WTC11 (cell line): ENCODE results near the gene CLDN9. TPM values are rescaled to one million over a fixed set of nuclear protein-coding genes. Genes with fewer than 3 reads are reported as not detected.
A peak's percentile ranks its signal among the peaks of the same experiment; 100 is the strongest.

Experiments
- ATAC-seq: fragments of 200-7000 bp; cut with Tn5 transposase; 2 replicates; pipeline ENCODE4 v1.10.0; 2021; ENCODE audit warnings: mild to moderate bottlenecking, moderate library complexity
- CTCF ChIA-PET: fragments of 300-600 bp; sonication (Branson Sonifier 250); formaldehyde crosslinking; loops from one replicate; lab custom pipeline; 2021; ENCODE audit warnings: antibody characterized with exemption; lab: Charles Lee
- POLR2A ChIA-PET: fragments of 350-600 bp; sonication (Branson Sonifier 250); formaldehyde crosslinking; loops from one replicate; lab custom pipeline; 2021; ENCODE audit warnings: antibody characterized with exemption; lab: Charles Lee
- DNase-seq: peaks from one replicate; pipeline ENCODE4 v3.0.0; 2021; ENCODE audit warnings: low spot score
- H3K27ac Mint-ChIP-seq: 2 replicates; pipeline ENCODE4 v1.8.0; 2021; ENCODE audit warnings: mixed read lengths
- H3K27me3 Mint-ChIP-seq: 2 replicates; pipeline ENCODE4 v1.8.0; 2021; ENCODE audit warnings: low read depth, mild to moderate bottlenecking, moderate library complexity, mixed read lengths
- H3K36me3 Mint-ChIP-seq: 2 replicates; pipeline ENCODE4 v1.8.0; 2021; ENCODE audit warnings: mixed read lengths
- H3K4me1 Mint-ChIP-seq: 2 replicates; pipeline ENCODE4 v1.8.0; 2022; ENCODE audit warnings: mixed read lengths
- H3K4me3 Mint-ChIP-seq: 2 replicates; pipeline ENCODE4 v1.8.0; 2021; ENCODE audit warnings: mild to moderate bottlenecking, moderate library complexity, mixed read lengths
- H3K9me3 Mint-ChIP-seq: 2 replicates; pipeline ENCODE4 v1.8.0; 2021; ENCODE audit warnings: mixed read lengths
- ATF6 ChIP-seq: sonication (generic); formaldehyde crosslinking; IDR thresholded peaks from 2 replicates; pipeline ENCODE4 v1.8.1; 2023; ENCODE audit warnings: mild to moderate bottlenecking, missing genetic modification reagents
- CBFB ChIP-seq: sonication (generic); formaldehyde crosslinking; IDR thresholded peaks from 2 replicates; pipeline ENCODE4 v1.8.1; 2022; ENCODE audit warnings: mild to moderate bottlenecking, low read depth, missing genetic modification reagents
- E2F5 ChIP-seq: sonication (generic); formaldehyde crosslinking; IDR thresholded peaks from 2 replicates; pipeline ENCODE4 v1.8.1; 2022; ENCODE audit warnings: mild to moderate bottlenecking, moderate library complexity, missing genetic modification reagents
- JAZF1 ChIP-seq: fragments of 250-450 bp; sonication (Bioruptor Pico); IDR thresholded peaks from 2 replicates; pipeline ENCODE4 v1.9.0; 2021; ENCODE audit warnings: moderate library complexity, mild to moderate bottlenecking, inconsistent platforms
- KAT7 ChIP-seq: sonication (generic); formaldehyde crosslinking; IDR thresholded peaks from 2 replicates; pipeline ENCODE4 v1.8.1; 2023; ENCODE audit warnings: missing genetic modification reagents, mild to moderate bottlenecking, borderline replicate concordance
- SOX15 ChIP-seq: fragments of 250-450 bp; sonication (Bioruptor Pico); IDR thresholded peaks from 2 replicates; pipeline ENCODE4 v1.9.0; 2021; ENCODE audit warnings: mild to moderate bottlenecking
- TEAD1 ChIP-seq: sonication (generic); formaldehyde crosslinking; IDR thresholded peaks from 2 replicates; pipeline ENCODE4 v1.8.0; 2022; ENCODE audit warnings: mild to moderate bottlenecking, missing genetic modification reagents
- ZNF219 ChIP-seq: sonication (generic); formaldehyde crosslinking; IDR thresholded peaks from 2 replicates; pipeline ENCODE4 v1.8.0; 2023; ENCODE audit warnings: missing genetic modification reagents, mild to moderate bottlenecking, borderline replicate concordance
- ZNF425 ChIP-seq: fragments of 250-450 bp; sonication (Bioruptor Pico); conservative IDR thresholded peaks from 2 replicates; pipeline ENCODE4 v1.9.0; 2021; ENCODE audit warnings: mild to moderate bottlenecking
- ZNF532 ChIP-seq: fragments of 250-450 bp; sonication (Bioruptor Pico); IDR thresholded peaks from 2 replicates; pipeline ENCODE4 v1.9.0; 2021; ENCODE audit warnings: mild to moderate bottlenecking, borderline replicate concordance
- total RNA-seq: library from RNA; stranded (reverse); gene quantifications from 3 replicates; pipeline ENCODE4 v1.2.3, GENCODE V29; 2021
- TF ChIP-seq, protein P1 (sequence below): sonication (generic); formaldehyde crosslinking; IDR thresholded peaks from 2 replicates; pipeline ENCODE4 v1.8.0; 2022; ENCODE audit warnings: missing genetic modification reagents
- TF ChIP-seq, protein P2 (sequence below): sonication (generic); formaldehyde crosslinking; IDR thresholded peaks from 2 replicates; pipeline ENCODE4 v1.8.1; 2022; ENCODE audit warnings: mild to moderate bottlenecking, missing genetic modification reagents, moderate library complexity, borderline replicate concordance
- TF ChIP-seq, protein P3 (sequence below): sonication (generic); formaldehyde crosslinking; IDR thresholded peaks from 2 replicates; pipeline ENCODE4 v1.8.0; 2023; ENCODE audit warnings: missing genetic modification reagents, mild to moderate bottlenecking, borderline replicate concordance

CLDN9 gene
- total RNA-seq, 1 experiment from 2014 or later: 0.92 TPM

DNA sequence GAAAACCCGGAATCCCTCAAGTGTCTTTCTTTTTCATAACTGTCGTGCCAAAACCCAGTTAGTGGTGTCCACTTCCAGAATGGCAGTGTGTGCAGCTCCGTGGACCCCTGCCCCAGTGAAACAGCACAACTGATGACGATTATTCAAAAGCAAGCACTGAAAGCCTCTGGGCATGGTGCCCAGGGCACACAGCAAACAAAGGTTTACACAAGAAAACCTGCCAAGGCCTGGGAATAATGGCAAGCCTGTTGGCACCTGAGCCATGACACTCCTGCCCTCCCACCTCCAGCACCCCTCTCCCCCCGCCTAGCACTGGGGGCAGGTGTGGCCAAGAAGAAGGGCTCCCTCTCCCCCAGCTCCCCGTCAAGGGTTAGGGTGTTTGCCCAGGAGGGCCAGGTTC lies 35.3 kb upstream of the CLDN9 start:
- no peaks in the 10 kb centered on the region for H3K27me3 Mint-ChIP-seq
- H3K4me3 Mint-ChIP-seq: no peak overlapping the region
- H3K36me3 Mint-ChIP-seq: peaks cover 4% of the 10 kb centered on the region; the same call in 1 of the 2 replicates
- ChIA-PET CTCF (interaction anchor here (0.9 to 1.9 kb wide), 3 partner anchors 50 to 82 kb away, joined by 4 to 6 read pairs (median 5); no protein-coding TSS in a partner anchor), POLR2A (no interaction called here)
- TF ChIP-seq, protein P1, sequence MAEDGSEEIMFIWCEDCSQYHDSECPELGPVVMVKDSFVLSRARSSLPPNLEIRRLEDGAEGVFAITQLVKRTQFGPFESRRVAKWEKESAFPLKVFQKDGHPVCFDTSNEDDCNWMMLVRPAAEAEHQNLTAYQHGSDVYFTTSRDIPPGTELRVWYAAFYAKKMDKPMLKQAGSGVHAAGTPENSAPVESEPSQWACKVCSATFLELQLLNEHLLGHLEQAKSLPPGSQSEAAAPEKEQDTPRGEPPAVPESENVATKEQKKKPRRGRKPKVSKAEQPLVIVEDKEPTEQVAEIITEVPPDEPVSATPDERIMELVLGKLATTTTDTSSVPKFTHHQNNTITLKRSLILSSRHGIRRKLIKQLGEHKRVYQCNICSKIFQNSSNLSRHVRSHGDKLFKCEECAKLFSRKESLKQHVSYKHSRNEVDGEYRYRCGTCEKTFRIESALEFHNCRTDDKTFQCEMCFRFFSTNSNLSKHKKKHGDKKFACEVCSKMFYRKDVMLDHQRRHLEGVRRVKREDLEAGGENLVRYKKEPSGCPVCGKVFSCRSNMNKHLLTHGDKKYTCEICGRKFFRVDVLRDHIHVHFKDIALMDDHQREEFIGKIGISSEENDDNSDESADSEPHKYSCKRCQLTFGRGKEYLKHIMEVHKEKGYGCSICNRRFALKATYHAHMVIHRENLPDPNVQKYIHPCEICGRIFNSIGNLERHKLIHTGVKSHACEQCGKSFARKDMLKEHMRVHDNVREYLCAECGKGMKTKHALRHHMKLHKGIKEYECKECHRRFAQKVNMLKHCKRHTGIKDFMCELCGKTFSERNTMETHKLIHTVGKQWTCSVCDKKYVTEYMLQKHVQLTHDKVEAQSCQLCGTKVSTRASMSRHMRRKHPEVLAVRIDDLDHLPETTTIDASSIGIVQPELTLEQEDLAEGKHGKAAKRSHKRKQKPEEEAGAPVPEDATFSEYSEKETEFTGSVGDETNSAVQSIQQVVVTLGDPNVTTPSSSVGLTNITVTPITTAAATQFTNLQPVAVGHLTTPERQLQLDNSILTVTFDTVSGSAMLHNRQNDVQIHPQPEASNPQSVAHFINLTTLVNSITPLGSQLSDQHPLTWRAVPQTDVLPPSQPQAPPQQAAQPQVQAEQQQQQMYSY (CRISPR knock-in tag): no peak
- TF ChIP-seq ZNF219: no peak
- no peak for TF ChIP-seq SOX15 (CRISPR knock-in tag)
- no peak for TF ChIP-seq ZNF532 (CRISPR knock-in tag)
- no peak for TF ChIP-seq KAT7 (CRISPR knock-in tag)
- TF ChIP-seq, protein P2, sequence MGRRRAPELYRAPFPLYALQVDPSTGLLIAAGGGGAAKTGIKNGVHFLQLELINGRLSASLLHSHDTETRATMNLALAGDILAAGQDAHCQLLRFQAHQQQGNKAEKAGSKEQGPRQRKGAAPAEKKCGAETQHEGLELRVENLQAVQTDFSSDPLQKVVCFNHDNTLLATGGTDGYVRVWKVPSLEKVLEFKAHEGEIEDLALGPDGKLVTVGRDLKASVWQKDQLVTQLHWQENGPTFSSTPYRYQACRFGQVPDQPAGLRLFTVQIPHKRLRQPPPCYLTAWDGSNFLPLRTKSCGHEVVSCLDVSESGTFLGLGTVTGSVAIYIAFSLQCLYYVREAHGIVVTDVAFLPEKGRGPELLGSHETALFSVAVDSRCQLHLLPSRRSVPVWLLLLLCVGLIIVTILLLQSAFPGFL (CRISPR knock-in tag): no peak
- TF ChIP-seq ZNF425 (CRISPR knock-in tag): no peak
- peaks cover 18% of the 10 kb centered on the region for H3K4me1 Mint-ChIP-seq
- ATAC-seq: no peak
- H3K9me3 Mint-ChIP-seq: no peaks in the 10 kb centered on the region
- DNase-seq: no peak
- H3K27ac Mint-ChIP-seq: no peak overlapping the region

GRCh38 chr16:2979669-2980226 lies 33.0 kb upstream of the CLDN9 start:
- DNase-seq (peak; percentile 63), ATAC-seq (peak; percentile 4)
- ChIA-PET POLR2A (interaction anchor here (2.1 to 2.8 kb wide), 3 partner anchors 8 to 28 kb away, joined by 9 to 11 read pairs (median 9); partner anchors contain the start of gene PAQR4), CTCF (interaction anchor here (1.5 to 3.9 kb wide), 4 partner anchors 10 to 150 kb away, joined by 3 to 46 read pairs (median 34); partner anchors contain the start of gene KREMEN2)
- peak overlapping the region; percentile 79 for H3K4me3 Mint-ChIP-seq
- H3K9me3 Mint-ChIP-seq: no peaks in the 10 kb centered on the region
- peaks cover 6% of the 10 kb centered on the region; the same call in 1 of the 2 replicates for H3K27me3 Mint-ChIP-seq
- H3K4me1 Mint-ChIP-seq: peaks cover 24% of the 10 kb centered on the region
- H3K36me3 Mint-ChIP-seq: no peaks in the 10 kb centered on the region
- no peak overlapping the region for H3K27ac Mint-ChIP-seq
- TF ChIP-seq ATF6: no peak
- TF ChIP-seq JAZF1 (CRISPR knock-in tag): no peak
- no peak for TF ChIP-seq CBFB (CRISPR knock-in tag)
- TF ChIP-seq TEAD1 (CRISPR knock-in tag): no peak
- peak; percentile 28; the same call in 1 of the 2 replicates for TF ChIP-seq E2F5 (CRISPR knock-in tag)
- TF ChIP-seq, protein P3, sequence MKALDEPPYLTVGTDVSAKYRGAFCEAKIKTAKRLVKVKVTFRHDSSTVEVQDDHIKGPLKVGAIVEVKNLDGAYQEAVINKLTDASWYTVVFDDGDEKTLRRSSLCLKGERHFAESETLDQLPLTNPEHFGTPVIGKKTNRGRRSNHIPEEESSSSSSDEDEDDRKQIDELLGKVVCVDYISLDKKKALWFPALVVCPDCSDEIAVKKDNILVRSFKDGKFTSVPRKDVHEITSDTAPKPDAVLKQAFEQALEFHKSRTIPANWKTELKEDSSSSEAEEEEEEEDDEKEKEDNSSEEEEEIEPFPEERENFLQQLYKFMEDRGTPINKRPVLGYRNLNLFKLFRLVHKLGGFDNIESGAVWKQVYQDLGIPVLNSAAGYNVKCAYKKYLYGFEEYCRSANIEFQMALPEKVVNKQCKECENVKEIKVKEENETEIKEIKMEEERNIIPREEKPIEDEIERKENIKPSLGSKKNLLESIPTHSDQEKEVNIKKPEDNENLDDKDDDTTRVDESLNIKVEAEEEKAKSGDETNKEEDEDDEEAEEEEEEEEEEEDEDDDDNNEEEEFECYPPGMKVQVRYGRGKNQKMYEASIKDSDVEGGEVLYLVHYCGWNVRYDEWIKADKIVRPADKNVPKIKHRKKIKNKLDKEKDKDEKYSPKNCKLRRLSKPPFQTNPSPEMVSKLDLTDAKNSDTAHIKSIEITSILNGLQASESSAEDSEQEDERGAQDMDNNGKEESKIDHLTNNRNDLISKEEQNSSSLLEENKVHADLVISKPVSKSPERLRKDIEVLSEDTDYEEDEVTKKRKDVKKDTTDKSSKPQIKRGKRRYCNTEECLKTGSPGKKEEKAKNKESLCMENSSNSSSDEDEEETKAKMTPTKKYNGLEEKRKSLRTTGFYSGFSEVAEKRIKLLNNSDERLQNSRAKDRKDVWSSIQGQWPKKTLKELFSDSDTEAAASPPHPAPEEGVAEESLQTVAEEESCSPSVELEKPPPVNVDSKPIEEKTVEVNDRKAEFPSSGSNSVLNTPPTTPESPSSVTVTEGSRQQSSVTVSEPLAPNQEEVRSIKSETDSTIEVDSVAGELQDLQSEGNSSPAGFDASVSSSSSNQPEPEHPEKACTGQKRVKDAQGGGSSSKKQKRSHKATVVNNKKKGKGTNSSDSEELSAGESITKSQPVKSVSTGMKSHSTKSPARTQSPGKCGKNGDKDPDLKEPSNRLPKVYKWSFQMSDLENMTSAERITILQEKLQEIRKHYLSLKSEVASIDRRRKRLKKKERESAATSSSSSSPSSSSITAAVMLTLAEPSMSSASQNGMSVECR (CRISPR knock-in tag): peak; percentile 55; the same call in 1 of the 2 replicates
